ENCODE data around the gene CHERP.
"Not testable (repeated sequence)": the region's sequence is repeated elsewhere in the genome, so short reads cannot be mapped to it uniquely, and the experiment has no call there.

Gene CHERP

GRCh38 chr19:16575861-16576689 is 33.8 kb upstream of the CHERP start:
- DNase-seq, result no peak

GRCh38 chr19:16575282-16575681 is 33.0 kb upstream of the CHERP start:
- no peak for DNase-seq

- no peak for DNase-seq
Measured at GRCh38 chr19:16573925-16574324, 31.7 kb upstream of the CHERP start.

- DNase-seq, result no peak
Measured at GRCh38 chr19:16573296-16573695, 31.1 kb upstream of the CHERP start.

- peak; percentile 90 for DNase-seq
Measured at GRCh38 chr19:16572332-16573211, 30.3 kb upstream of the CHERP start, which contains the start of gene SLC35E1. TSS of gene SLC35E1 (minus strand) at chr19:16572415. CDS start at chr19:16572364, 51 bp downstream.

GRCh38 chr19:16571822-16572331 is 29.6 kb upstream of the CHERP start:
- DNase-seq, result no peak

GRCh38 chr19:16571283-16571682 is 29.0 kb upstream of the CHERP start:
- no peak for DNase-seq

- DNase-seq, result no peak
Measured at GRCh38 chr19:16569609-16570320, 27.5 kb upstream of the CHERP start.

GRCh38 chr19:16566702-16567101 is 24.5 kb upstream of the CHERP start:
- no peak for DNase-seq

GRCh38 chr19:16566161-16566560 is 23.9 kb upstream of the CHERP start:
- DNase-seq, result no peak

- DNase-seq, result no peak
Measured at GRCh38 chr19:16564842-16565241, 22.6 kb upstream of the CHERP start.

- DNase-seq, result no peak
Measured at GRCh38 chr19:16562608-16563025, 20.4 kb upstream of the CHERP start.

GRCh38 chr19:16561382-16561781 is 19.1 kb upstream of the CHERP start:
- DNase-seq, result no peak

GRCh38 chr19:16559780-16560276 is 17.6 kb upstream of the CHERP start:
- DNase-seq, result no peak

GRCh38 chr19:16554776-16555175 is 12.5 kb upstream of the CHERP start:
- DNase-seq, result no peak

GRCh38 chr19:16551902-16552301 is 9.7 kb upstream of the CHERP start:
- not testable (repeated sequence) for DNase-seq

GRCh38 chr19:16548956-16549355 is 6.7 kb upstream of the CHERP start:
- no peak for DNase-seq

- DNase-seq, result no peak
Measured at GRCh38 chr19:16544473-16545231, 2.4 kb upstream of the CHERP start.

GRCh38 chr19:16543734-16544133 is 1.5 kb upstream of the CHERP start:
- not testable (repeated sequence) for DNase-seq

- no peak for DNase-seq
Measured at GRCh38 chr19:16542910-16543472, 754 bp upstream of the CHERP start.

- DNase-seq, result no peak
Measured at GRCh38 chr19:16541526-16542044, 652 bp downstream of the CHERP start.
